HUES48 (cell line): ENCODE data around the gene HS6ST2.

Source experiments
- H3K27ac ChIP-seq: one replicate; pipeline ENCODE4 v1.7.0; 2013; ENCODE audit warnings: low read depth, low read length, inconsistent platforms
- H3K27me3 ChIP-seq: 2 replicates; pipeline ENCODE4 v1.6.1; 2013; ENCODE audit warnings: mild to moderate bottlenecking, low read length; ENCODE audit not compliant: control insufficient read depth, insufficient read depth
- H3K36me3 ChIP-seq: 2 replicates; pipeline ENCODE4 v1.6.1; 2013; ENCODE audit warnings: low read length; ENCODE audit not compliant: control insufficient read depth, insufficient read depth
- H3K4me1 ChIP-seq: 2 replicates; pipeline ENCODE4 v1.6.1; 2013; ENCODE audit warnings: mild to moderate bottlenecking, low read length; ENCODE audit not compliant: control insufficient read depth, insufficient read depth
- H3K4me3 ChIP-seq: 2 replicates; pipeline ENCODE4 v1.5.1; 2013; ENCODE audit warnings: mild to moderate bottlenecking, low read depth, low read length
- H3K9ac ChIP-seq: 2 replicates; pipeline ENCODE4 v1.6.1; 2013; ENCODE audit warnings: mild to moderate bottlenecking, low read depth, low read length, moderate library complexity
- H3K9me3 ChIP-seq: 2 replicates; pipeline ENCODE4 v1.6.1; 2013; ENCODE audit warnings: low read length; ENCODE audit not compliant: control insufficient read depth, insufficient read depth

HS6ST2 gene

GRCh38 chrX:132757066-132757623 lies 201.3 kb downstream of the HS6ST2 start:
- H3K4me3 ChIP-seq: no peak overlapping the region
- no peak overlapping the region for H3K9ac ChIP-seq
- no peaks in the 10 kb centered on the region for H3K9me3 ChIP-seq
- peaks cover 21% of the 10 kb centered on the region for H3K4me1 ChIP-seq
- no peak overlapping the region for H3K27ac ChIP-seq
- H3K36me3 ChIP-seq: no peaks in the 10 kb centered on the region
- H3K27me3 ChIP-seq: peaks cover 11% of the 10 kb centered on the region; the same call in 1 of the 2 replicates

GRCh38 chrX:132756439-132756838 lies 202.0 kb downstream of the HS6ST2 start:
- no peaks in the 10 kb centered on the region for H3K9me3 ChIP-seq
- H3K4me3 ChIP-seq: no peak overlapping the region
- no peak overlapping the region for H3K9ac ChIP-seq
- H3K27ac ChIP-seq: no peak overlapping the region
- no peaks in the 10 kb centered on the region for H3K36me3 ChIP-seq
- peaks cover 11% of the 10 kb centered on the region; the same call in 1 of the 2 replicates for H3K27me3 ChIP-seq
- peaks cover 25% of the 10 kb centered on the region for H3K4me1 ChIP-seq

GRCh38 chrX:132751063-132751690 lies 207.3 kb downstream of the HS6ST2 start:
- H3K4me1 ChIP-seq: peaks cover 35% of the 10 kb centered on the region
- H3K9ac ChIP-seq: no peak overlapping the region
- no peaks in the 10 kb centered on the region for H3K9me3 ChIP-seq
- peaks cover 28% of the 10 kb centered on the region for H3K27me3 ChIP-seq
- no peak overlapping the region for H3K27ac ChIP-seq
- no peak overlapping the region for H3K4me3 ChIP-seq
- H3K36me3 ChIP-seq: no peaks in the 10 kb centered on the region

DNA sequence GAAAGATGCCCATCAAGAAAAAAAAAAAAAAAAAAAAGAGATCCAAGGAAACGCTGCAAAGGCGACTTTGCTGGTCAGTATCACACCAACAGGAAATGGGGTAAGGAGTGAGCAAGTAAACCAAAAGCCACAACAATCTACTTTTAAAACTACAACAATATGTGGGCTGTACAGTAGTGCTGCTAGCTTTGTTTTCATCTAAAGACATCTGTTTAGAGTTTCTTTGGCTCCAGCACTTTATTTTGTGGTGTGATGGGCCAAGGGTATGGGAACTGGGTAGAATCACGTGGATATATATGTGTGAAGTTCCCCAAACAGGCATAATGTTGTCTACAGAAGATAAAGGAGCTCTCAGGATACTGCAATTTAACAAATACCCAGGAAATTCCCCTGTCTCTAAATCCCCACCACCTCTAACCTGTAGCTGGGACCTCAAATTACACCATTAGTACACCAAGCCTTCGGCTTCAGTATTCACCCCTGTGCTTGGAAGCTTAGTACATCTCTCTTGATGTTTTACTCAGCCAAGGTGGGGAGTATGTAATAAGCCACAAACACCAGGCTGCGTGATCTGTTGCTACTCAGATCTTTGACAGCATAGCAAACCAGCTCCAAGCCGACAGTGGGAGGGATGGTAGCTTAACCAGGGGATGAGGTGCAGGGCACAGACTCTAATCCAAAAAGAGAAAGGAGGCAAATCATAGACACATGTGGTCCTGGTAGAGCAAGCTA lies 207.9 kb downstream of the HS6ST2 start:
- no peaks in the 10 kb centered on the region for H3K36me3 ChIP-seq
- H3K27me3 ChIP-seq: peaks cover 28% of the 10 kb centered on the region
- H3K9me3 ChIP-seq: no peaks in the 10 kb centered on the region
- H3K27ac ChIP-seq: no peak overlapping the region
- H3K4me3 ChIP-seq: no peak overlapping the region
- H3K9ac ChIP-seq: no peak overlapping the region
- H3K4me1 ChIP-seq: peaks cover 35% of the 10 kb centered on the region

- Histone ChIP-seq H3K36me3 (no peaks in the 10 kb centered on the region), H3K4me1 (peaks cover 39% of the 10 kb centered on the region), H3K27me3 (peaks cover 39% of the 10 kb centered on the region), H3K9ac (no peak overlapping the region), H3K9me3 (no peaks in the 10 kb centered on the region), H3K27ac (no peak overlapping the region), H3K4me3 (no peak overlapping the region)
Observed at GRCh38 chrX:132749406-132749805, 209.0 kb downstream of the HS6ST2 start.

- H3K27me3 ChIP-seq: peaks cover 44% of the 10 kb centered on the region
- no peaks in the 10 kb centered on the region for H3K36me3 ChIP-seq
- peaks cover 44% of the 10 kb centered on the region for H3K4me1 ChIP-seq
- H3K9me3 ChIP-seq: no peaks in the 10 kb centered on the region
- no peak overlapping the region for H3K4me3 ChIP-seq
- no peak overlapping the region for H3K9ac ChIP-seq
- H3K27ac ChIP-seq: no peak overlapping the region
Observed at GRCh38 chrX:132748909-132749308, 209.5 kb downstream of the HS6ST2 start.

GRCh38 chrX:132748268-132748667 lies 210.2 kb downstream of the HS6ST2 start:
- peaks cover 48% of the 10 kb centered on the region for H3K27me3 ChIP-seq

GRCh38 chrX:132745593-132745992 lies 212.8 kb downstream of the HS6ST2 start:
- Histone ChIP-seq H3K9me3 (no peaks in the 10 kb centered on the region), H3K27me3 (peaks cover 73% of the 10 kb centered on the region), H3K4me1 (peaks cover 56% of the 10 kb centered on the region), H3K9ac (no peak overlapping the region), H3K36me3 (no peaks in the 10 kb centered on the region), H3K4me3 (no peak overlapping the region), H3K27ac (no peak overlapping the region)

More at GRCh38 chrX:132748268-132748667, 210.2 kb downstream of the HS6ST2 start:
- no peak overlapping the region for H3K4me3 ChIP-seq
- H3K9me3 ChIP-seq: no peaks in the 10 kb centered on the region
- peaks cover 51% of the 10 kb centered on the region for H3K4me1 ChIP-seq
- no peak overlapping the region for H3K9ac ChIP-seq
- no peak overlapping the region for H3K27ac ChIP-seq
- H3K36me3 ChIP-seq: no peaks in the 10 kb centered on the region

- H3K4me3 ChIP-seq: no peak overlapping the region
- H3K27me3 ChIP-seq: peaks cover 73% of the 10 kb centered on the region
- no peak overlapping the region for H3K9ac ChIP-seq
- H3K4me1 ChIP-seq: peaks cover 54% of the 10 kb centered on the region
- H3K36me3 ChIP-seq: no peaks in the 10 kb centered on the region
- H3K27ac ChIP-seq: no peak overlapping the region
- H3K9me3 ChIP-seq: no peaks in the 10 kb centered on the region
Observed at GRCh38 chrX:132744470-132744869, 214.0 kb downstream of the HS6ST2 start.

GRCh38 chrX:132743086-132743485 lies 215.3 kb downstream of the HS6ST2 start:
- H3K9ac ChIP-seq: no peak overlapping the region
- H3K4me1 ChIP-seq: peaks cover 41% of the 10 kb centered on the region
- H3K36me3 ChIP-seq: no peaks in the 10 kb centered on the region
- H3K4me3 ChIP-seq: 0 out of 2 replicates have a peak overlapping the region, but pooled peaks have one; percentile 22
- H3K9me3 ChIP-seq: no peaks in the 10 kb centered on the region
- H3K27me3 ChIP-seq: peaks cover 78% of the 10 kb centered on the region
- H3K27ac ChIP-seq: no peak overlapping the region

DNA sequence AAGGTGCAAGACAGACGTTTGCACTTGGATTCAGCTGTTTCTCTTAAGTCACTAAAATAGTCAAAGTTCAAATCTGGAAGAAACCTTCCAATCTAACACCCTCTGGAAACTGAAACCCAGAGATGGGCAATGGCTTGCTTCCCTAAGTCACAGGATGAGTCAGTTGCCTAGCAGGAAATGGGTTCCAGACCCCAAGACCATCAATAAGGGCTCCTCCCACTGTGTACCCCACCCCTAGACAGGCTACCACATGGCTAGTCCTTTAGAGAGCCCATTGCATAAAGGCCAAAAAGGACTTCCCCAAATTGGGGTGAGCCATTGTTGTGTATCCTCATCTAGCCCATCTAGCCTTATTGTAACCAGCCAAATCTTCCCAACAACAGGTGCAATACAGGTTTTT lies 216.2 kb downstream of the HS6ST2 start:
- H3K4me3 ChIP-seq: no peak overlapping the region
- no peaks in the 10 kb centered on the region for H3K9me3 ChIP-seq
- no peaks in the 10 kb centered on the region for H3K36me3 ChIP-seq
- H3K9ac ChIP-seq: no peak overlapping the region
- H3K4me1 ChIP-seq: peaks cover 41% of the 10 kb centered on the region
- H3K27me3 ChIP-seq: peaks cover 78% of the 10 kb centered on the region
- H3K27ac ChIP-seq: no peak overlapping the region
